Measurements from ENCODE around the gene AGL.

DNA sequence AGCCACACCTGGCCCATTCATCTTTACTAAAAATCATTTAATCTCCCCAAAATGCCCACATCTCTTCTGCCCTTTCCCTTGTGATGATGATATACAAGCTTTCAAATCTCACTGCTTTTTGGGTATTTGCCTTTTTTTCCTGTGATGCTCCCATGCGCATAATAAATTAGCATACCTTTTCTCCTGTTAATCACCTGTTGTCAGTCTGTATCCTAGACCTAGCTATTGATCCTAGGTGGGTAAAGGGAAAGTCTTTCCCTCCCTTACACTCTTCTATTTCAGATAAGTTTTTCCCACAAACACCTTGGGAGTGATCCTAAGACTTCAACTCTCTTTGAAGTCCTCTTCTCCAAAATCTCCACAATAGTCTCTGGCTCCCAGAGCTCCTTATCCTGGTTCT lies 107.7 kb downstream of the AGL start:
- TF ChIP-seq, protein P1, sequence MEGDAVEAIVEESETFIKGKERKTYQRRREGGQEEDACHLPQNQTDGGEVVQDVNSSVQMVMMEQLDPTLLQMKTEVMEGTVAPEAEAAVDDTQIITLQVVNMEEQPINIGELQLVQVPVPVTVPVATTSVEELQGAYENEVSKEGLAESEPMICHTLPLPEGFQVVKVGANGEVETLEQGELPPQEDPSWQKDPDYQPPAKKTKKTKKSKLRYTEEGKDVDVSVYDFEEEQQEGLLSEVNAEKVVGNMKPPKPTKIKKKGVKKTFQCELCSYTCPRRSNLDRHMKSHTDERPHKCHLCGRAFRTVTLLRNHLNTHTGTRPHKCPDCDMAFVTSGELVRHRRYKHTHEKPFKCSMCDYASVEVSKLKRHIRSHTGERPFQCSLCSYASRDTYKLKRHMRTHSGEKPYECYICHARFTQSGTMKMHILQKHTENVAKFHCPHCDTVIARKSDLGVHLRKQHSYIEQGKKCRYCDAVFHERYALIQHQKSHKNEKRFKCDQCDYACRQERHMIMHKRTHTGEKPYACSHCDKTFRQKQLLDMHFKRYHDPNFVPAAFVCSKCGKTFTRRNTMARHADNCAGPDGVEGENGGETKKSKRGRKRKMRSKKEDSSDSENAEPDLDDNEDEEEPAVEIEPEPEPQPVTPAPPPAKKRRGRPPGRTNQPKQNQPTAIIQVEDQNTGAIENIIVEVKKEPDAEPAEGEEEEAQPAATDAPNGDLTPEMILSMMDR (conservative IDR thresholded peaks at IDR 0.05; ENCODE audit: low read depth, low read length) = no peak
- no peak for TF ChIP-seq EZH2 (IDR thresholded peaks at IDR 0.05; ENCODE audit: borderline replicate concordance, low read depth, low read length, poor library complexity, severe bottlenecking)
